ENCODE measurements around the gene SH3PXD2A. TPM values are rescaled to one million over a fixed set of nuclear protein-coding genes. Genes with fewer than 3 reads are reported as not detected.

The SH3PXD2A gene
- total and polyA plus RNA-seq, 10 of the 15 experiments (the other 5 are each of a cell fraction or from before 2014, with no cell fraction given): 0.63 to 14.0 (median 4.4) TPM

DNA sequence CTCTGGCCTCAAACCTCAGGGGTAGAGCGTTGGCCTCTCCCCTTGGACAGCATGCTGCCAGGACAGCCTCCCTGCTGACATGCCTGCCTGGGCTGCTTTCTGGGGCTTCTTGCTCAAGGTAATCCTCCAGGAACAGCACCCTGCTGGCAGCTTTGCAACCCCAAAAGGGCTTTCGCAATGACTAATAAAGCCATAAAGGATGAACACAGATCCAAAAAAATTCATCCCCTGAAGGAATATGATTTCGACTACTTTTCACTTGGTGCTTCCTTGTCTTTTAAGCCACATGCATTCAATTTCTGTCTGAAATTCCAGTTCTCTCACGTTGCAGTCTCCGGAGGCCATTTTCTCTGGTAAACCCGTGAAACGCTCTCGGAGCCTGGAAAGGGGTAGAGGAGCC lies 15.1 kb upstream of the SH3PXD2A start:
- Histone ChIP-seq H3K79me2 (ENCODE audit: control insufficient read depth, insufficient read depth, low read length) (no peaks in the 10 kb centered on the region), H3K36me3 (ENCODE audit: control insufficient read depth in 2 of 2, insufficient read depth in 2 of 2, low read length in 1 of 2) (no peaks in the 10 kb centered on the region), H3K4me1 (ENCODE audit: control insufficient read depth, insufficient read depth, low read length) (no peaks in the 10 kb centered on the region), H3K9me3 (replicated peaks; ENCODE audit: control insufficient read depth, insufficient read depth, low read length) (peaks cover 3% of the 10 kb centered on the region; the same call in 2 of the 3 replicates), H2AFZ (ENCODE audit: control insufficient read depth, low read depth, low read length) (no peak overlapping the region), H3K4me2 (ENCODE audit: control insufficient read depth, insufficient read depth) (no peak overlapping the region), H3K4me3 (no peak overlapping the region), H3K27me3 (replicated peaks in 1 of 2; ENCODE audit: control insufficient read depth in 2 of 2, insufficient read depth in 2 of 2, low read length in 1 of 2) (no peaks in the 10 kb centered on the region), H3K9ac (ENCODE audit: control insufficient read depth, insufficient read depth, low read length) (no peak overlapping the region), H4K20me1 (ENCODE audit: control insufficient read depth, insufficient read depth) (no peaks in the 10 kb centered on the region), H3K27ac (ENCODE audit: control insufficient read depth, insufficient read depth) (no peak overlapping the region)
- ChIA-PET RAD21 (ENCODE audit: unreplicated experiment) (no interaction called here), CTCF (interaction anchor here (1.2 to 3.3 kb wide), 2 partner anchors 157 to 278 kb away, joined by 3 to 22 read pairs; no protein-coding TSS in a partner anchor), SMC1A (ENCODE audit: uncharacterized antibody, unreplicated experiment) (no interaction called here), POLR2A (no interaction called here)
- intact Hi-C loops (cut with micrococcal nuclease; ENCODE audit: unreplicated experiment) (no loop called here), in situ Hi-C loops (cut with MboI) (no loop called here)
- no peak for DNase-seq (ENCODE audit: low read depth, low spot score)
- FAIRE-seq: no peak
- TF ChIP-seq, protein P1, sequence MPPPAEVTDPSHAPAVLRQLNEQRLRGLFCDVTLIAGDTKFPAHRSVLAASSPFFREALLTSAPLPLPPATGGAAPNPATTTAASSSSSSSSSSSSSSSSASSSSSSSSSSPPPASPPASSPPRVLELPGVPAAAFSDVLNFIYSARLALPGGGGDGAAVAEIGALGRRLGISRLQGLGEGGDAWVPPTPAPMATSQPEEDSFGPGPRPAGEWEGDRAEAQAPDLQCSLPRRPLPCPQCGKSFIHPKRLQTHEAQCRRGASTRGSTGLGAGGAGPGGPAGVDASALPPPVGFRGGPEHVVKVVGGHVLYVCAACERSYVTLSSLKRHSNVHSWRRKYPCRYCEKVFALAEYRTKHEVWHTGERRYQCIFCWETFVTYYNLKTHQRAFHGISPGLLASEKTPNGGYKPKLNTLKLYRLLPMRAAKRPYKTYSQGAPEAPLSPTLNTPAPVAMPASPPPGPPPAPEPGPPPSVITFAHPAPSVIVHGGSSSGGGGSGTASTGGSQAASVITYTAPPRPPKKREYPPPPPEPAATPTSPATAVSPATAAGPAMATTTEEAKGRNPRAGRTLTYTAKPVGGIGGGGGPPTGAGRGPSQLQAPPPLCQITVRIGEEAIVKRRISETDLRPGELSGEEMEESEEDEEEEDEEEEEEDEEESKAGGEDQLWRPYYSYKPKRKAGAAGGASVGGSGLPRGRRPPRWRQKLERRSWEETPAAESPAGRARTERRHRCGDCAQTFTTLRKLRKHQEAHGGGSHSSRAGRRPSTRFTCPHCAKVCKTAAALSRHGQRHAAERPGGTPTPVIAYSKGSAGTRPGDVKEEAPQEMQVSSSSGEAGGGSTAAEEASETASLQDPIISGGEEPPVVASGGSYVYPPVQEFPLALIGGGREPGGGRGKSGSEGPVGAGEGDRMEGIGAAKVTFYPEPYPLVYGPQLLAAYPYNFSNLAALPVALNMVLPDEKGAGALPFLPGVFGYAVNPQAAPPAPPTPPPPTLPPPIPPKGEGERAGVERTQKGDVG (CRISPR knock-in tag; IDR thresholded peaks at IDR 0.05): no peak
- no peak for TF ChIP-seq CHD4 (IDR thresholded peaks at IDR 0.05)
- no peak for TF ChIP-seq TBL1XR1 (IDR thresholded peaks at IDR 0.05; ENCODE audit: low read depth, low read length)
- no peak for TF ChIP-seq CTCF (IDR thresholded peaks at IDR 0.05 in 2 of 3, conservative IDR thresholded peaks at IDR 0.05 in 1 of 3; ENCODE audit: control insufficient read depth in 2 of 3, extremely low read depth in 1 of 3, insufficient read depth in 1 of 3, low read depth in 3 of 3, low read length in 3 of 3)
- ATAC-seq: no peak
- 77% methylated on average over 8 of the region's 8 CpGs for WGBS (ENCODE audit: insufficient coverage, insufficient replicate concordance, low lambda C conversion rate, missing lambda C conversion rate)
- no TSS peak for BruUV-seq (replicated peaks)

Measured in GM12878 (cell line).